Activated B cell treated with CpG ODN at 0.5 μM for 24 hours (primary cell): Measurements from ENCODE around the gene LHX4. TPM values are rescaled to one million over a fixed set of nuclear protein-coding genes. Genes with fewer than 3 reads are reported as not detected.

ENCODE experiments used
- ATAC-seq: fragments of 200-7000 bp; cut with Tn5 transposase; one replicate; pipeline ENCODE4 v1.10.0; 2021; ENCODE audit warnings: low read depth, mild to moderate bottlenecking, moderate library complexity
- CTCF ChIA-PET: fragments of 350-600 bp; sonication (Branson Sonifier 250); formaldehyde crosslinking; loops from one replicate; lab custom pipeline; 2021; ENCODE audit warnings: antibody characterized with exemption; lab: Charles Lee
- POLR2A ChIA-PET: fragments of 350-600 bp; sonication (Branson Sonifier 250); formaldehyde crosslinking; loops from one replicate; lab custom pipeline; 2021; ENCODE audit warnings: antibody characterized with exemption; lab: Charles Lee
- DNase-seq: peaks from one replicate; pipeline ENCODE4 v3.0.0; 2022
- H3K27ac Mint-ChIP-seq: one replicate; pipeline ENCODE4 v1.8.0; 2020; ENCODE audit warnings: mixed read lengths
- H3K27me3 Mint-ChIP-seq: one replicate; pipeline ENCODE4 v1.8.0; 2021; ENCODE audit warnings: mixed read lengths
- H3K36me3 Mint-ChIP-seq: one replicate; pipeline ENCODE4 v1.8.0; 2021; ENCODE audit warnings: low read depth, mixed read lengths
- H3K4me1 Mint-ChIP-seq: one replicate; pipeline ENCODE4 v1.8.0; 2021; ENCODE audit warnings: mixed read lengths
- H3K4me3 Mint-ChIP-seq: one replicate; pipeline ENCODE4 v1.8.0; 2020; ENCODE audit warnings: mild to moderate bottlenecking, mixed read lengths
- H3K9me3 Mint-ChIP-seq: one replicate; pipeline ENCODE4 v1.8.0; 2020; ENCODE audit warnings: mixed read lengths
- intact Hi-C: fragments of 100-400 bp; cut with micrococcal nuclease; formaldehyde crosslinking; loops from one replicate; pipeline ENCODE4 v1.15.1; 2024
- total RNA-seq: library from RNA; stranded (reverse); gene quantifications from 2 replicates; pipeline ENCODE4 v1.2.3, GENCODE V29; 2022
- TF ChIP-seq, protein P1 (sequence below): fragments of 200-600 bp; IDR thresholded peaks from one replicate; pipeline ENCODE4 v1.8.0; 2022; ENCODE audit warnings: antibody characterized with exemption, mild to moderate bottlenecking

LHX4 gene
- total RNA-seq, 1 donor from 2014 or later = not detected

DNA sequence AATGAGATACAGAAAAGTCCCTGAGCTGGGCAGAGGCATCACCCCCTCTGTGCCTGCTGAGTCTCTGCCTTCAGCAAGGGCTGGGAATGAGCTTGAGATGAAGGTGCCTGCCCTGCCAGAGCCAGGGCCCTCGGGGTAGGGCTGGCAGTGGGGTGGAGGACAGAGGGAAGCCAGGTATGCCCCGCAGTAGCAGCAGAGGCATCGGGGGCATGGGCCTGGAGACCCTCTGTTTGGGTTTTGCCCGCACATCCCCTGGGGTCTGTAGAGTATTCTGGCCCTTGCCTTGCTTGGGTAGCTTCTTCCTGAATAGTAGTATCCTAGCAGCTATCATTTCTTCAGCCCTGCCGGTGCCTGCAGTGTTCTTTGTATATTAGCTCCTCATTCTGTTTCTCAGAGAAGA lies 42.4 kb upstream of the LHX4 start:
- Mint-ChIP-seq H3K27ac (no peak overlapping the region), H3K4me1 (no peaks in the 10 kb centered on the region), H3K36me3 (peaks cover 60% of the 10 kb centered on the region), H3K9me3 (no peaks in the 10 kb centered on the region), H3K4me3 (no peak overlapping the region), H3K27me3 (no peaks in the 10 kb centered on the region)
- ChIA-PET POLR2A (no interaction called here), CTCF (interaction anchor here (0.8 to 3.0 kb wide), 4 partner anchors 9 to 296 kb away, joined by 3 to 7 read pairs (median 3); no protein-coding TSS in a partner anchor)
- ATAC-seq = no peak
- TF ChIP-seq, protein P1, sequence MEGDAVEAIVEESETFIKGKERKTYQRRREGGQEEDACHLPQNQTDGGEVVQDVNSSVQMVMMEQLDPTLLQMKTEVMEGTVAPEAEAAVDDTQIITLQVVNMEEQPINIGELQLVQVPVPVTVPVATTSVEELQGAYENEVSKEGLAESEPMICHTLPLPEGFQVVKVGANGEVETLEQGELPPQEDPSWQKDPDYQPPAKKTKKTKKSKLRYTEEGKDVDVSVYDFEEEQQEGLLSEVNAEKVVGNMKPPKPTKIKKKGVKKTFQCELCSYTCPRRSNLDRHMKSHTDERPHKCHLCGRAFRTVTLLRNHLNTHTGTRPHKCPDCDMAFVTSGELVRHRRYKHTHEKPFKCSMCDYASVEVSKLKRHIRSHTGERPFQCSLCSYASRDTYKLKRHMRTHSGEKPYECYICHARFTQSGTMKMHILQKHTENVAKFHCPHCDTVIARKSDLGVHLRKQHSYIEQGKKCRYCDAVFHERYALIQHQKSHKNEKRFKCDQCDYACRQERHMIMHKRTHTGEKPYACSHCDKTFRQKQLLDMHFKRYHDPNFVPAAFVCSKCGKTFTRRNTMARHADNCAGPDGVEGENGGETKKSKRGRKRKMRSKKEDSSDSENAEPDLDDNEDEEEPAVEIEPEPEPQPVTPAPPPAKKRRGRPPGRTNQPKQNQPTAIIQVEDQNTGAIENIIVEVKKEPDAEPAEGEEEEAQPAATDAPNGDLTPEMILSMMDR = no peak
- intact Hi-C loops = loop anchor here (2.0 kb wide), 1 partner anchor 291 kb away; no protein-coding TSS in a partner anchor
- DNase-seq = no peak

DNA sequence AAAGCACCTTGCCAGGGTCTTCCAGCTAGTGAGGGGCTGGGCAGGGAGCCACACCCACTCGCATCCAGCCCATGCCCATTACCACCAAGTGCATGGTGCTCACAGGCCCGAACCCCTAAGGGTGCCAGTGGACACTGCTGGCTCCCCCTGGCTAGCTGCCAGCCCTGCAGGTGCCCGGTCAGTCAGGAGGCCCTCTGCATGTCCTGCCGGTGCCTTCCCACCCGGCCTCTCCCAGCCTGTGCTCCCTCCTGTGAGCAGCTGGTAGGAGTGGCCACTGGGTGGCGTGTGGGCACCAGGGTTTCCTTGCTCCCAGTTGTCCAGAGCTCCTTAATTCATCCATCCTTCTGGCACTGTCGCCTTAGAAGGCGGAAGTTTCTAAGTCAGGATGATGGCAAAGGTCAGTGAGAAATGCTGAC lies 42.0 kb upstream of the LHX4 start:
- Mint-ChIP-seq H3K4me1 (no peaks in the 10 kb centered on the region), H3K27ac (no peak overlapping the region), H3K4me3 (no peak overlapping the region), H3K36me3 (peaks cover 65% of the 10 kb centered on the region), H3K27me3 (no peaks in the 10 kb centered on the region), H3K9me3 (no peaks in the 10 kb centered on the region)
- no peak for ATAC-seq
- CTCF ChIA-PET = interaction anchor here (0.8 to 3.0 kb wide), 4 partner anchors 9 to 296 kb away, joined by 3 to 7 read pairs (median 3); no protein-coding TSS in a partner anchor
- intact Hi-C loops = loop anchor here (2.0 kb wide), 1 partner anchor 291 kb away; no protein-coding TSS in a partner anchor
- TF ChIP-seq, protein P1 = no peak
- DNase-seq = no peak
- POLR2A ChIA-PET = no interaction called here

DNA sequence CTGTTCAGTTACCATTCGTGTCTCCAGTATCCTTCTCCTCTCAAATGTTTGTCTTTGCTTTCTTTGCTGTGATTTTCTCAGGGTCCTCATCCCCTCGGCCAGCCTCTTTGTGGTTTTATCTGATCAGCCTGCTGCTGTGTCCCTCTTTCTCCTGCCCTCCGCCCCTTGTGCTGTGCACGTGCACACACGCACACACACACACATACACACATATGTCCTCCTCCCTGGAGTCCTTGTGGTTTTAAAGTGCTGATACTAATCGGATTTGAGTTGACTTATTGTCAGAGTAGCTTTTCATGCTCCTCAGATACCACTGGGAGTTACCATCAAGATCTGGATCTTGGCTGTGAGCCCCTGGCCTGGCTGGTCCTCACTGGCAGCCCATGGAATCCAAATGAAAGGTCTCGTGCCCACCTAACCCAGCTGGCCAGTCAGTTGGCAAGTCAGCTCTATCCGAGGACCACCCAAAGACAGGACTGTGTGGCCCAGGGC lies 41.3 kb upstream of the LHX4 start:
- Mint-ChIP-seq H3K27ac (no peak overlapping the region), H3K36me3 (peaks cover 67% of the 10 kb centered on the region), H3K9me3 (no peaks in the 10 kb centered on the region), H3K4me1 (no peaks in the 10 kb centered on the region), H3K4me3 (no peak overlapping the region), H3K27me3 (no peaks in the 10 kb centered on the region)
- no peak for DNase-seq
- ChIA-PET POLR2A (no interaction called here), CTCF (interaction anchor here (1.0 to 3.0 kb wide), 2 partner anchors 10 to 295 kb away, joined by 3 to 7 read pairs; no protein-coding TSS in a partner anchor)
- TF ChIP-seq, protein P1 = no peak
- intact Hi-C loops = loop anchor here (2.0 kb wide), 1 partner anchor 290 kb away; no protein-coding TSS in a partner anchor
- no peak for ATAC-seq

DNA sequence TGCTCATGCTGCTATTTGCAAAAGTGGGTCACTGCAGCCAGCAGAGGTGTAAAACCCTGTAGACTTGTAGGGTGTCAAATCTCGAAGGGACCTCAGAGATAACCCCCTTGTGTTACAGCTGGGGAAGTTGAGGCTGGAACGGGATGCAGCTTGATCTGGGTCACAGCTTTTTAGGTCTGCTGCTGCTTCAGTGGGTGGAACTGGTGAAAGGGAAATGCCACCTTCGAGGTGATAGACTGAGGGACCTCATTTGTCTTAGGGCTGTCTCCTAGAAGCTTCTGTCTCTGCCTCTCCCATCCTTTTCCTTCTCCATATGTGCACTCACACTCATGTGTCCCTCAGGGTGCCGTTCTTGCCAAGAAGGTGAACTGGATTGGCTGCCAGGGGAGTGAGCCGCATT lies 40.0 kb upstream of the LHX4 start:
- no peak overlapping the region for H3K4me3 Mint-ChIP-seq
- no peak for DNase-seq
- ATAC-seq = no peak

DNA sequence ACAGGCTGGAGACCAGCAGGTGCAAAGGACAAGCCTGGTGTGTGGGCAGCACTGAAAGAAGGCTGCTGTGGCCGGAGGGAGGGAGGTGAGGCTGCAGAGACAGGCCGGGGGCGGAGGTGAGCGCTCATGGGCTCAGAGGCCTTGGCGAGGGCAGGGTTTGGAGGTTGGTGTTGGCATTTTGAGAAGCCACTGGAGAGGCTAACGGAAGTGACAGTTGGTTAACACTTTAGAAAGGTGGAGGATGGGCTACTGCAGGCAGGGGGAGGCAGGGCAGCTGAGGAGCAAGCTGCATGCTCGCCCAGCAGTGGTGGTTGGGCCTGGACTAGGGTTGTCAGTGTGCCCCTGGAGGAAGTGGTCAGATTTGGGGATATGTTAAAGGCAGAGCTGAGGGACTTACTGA lies 37.9 kb upstream of the LHX4 start:
- ChIA-PET POLR2A (no interaction called here), CTCF (no interaction called here)
- Mint-ChIP-seq H3K27ac (no peak overlapping the region), H3K27me3 (no peaks in the 10 kb centered on the region), H3K9me3 (no peaks in the 10 kb centered on the region), H3K4me1 (no peaks in the 10 kb centered on the region), H3K36me3 (peaks cover 54% of the 10 kb centered on the region), H3K4me3 (no peak overlapping the region)
- ATAC-seq (no peak), DNase-seq (no peak)
- intact Hi-C loops = no loop called here
- TF ChIP-seq, protein P1 = no peak

More for the DNA sequence above, 40.0 kb upstream of the LHX4 start:
- intact Hi-C loops = no loop called here
- TF ChIP-seq, protein P1 = no peak
- Mint-ChIP-seq H3K4me1 (no peaks in the 10 kb centered on the region), H3K36me3 (peaks cover 55% of the 10 kb centered on the region), H3K9me3 (no peaks in the 10 kb centered on the region), H3K27me3 (no peaks in the 10 kb centered on the region), H3K27ac (no peak overlapping the region)
- ChIA-PET CTCF (interaction anchor here (0.9 to 3.0 kb wide), 2 partner anchors 11 to 322 kb away, joined by 3 to 7 read pairs; no protein-coding TSS in a partner anchor), POLR2A (no interaction called here)
